Neural progenitor cell (in vitro differentiated cells): ENCODE measurements around the gene CPLX3. TPM values are rescaled to one million over a fixed set of nuclear protein-coding genes. Genes with fewer than 3 reads are reported as not detected.

ENCODE experiments used
- DNase-seq: peaks from one replicate; pipeline ENCODE4 v3.0.0-alpha.2; 2016; ENCODE audit warnings: low spot score
- H2AFZ ChIP-seq: fragments of 200-600 bp; sonication (generic); replicated peaks from 2 replicates; pipeline ENCODE4 v1.6.1; 2016; ENCODE audit warnings: antibody characterized with exemption
- H3F3A ChIP-seq: fragments of 200-600 bp; sonication (generic); 2 replicates; pipeline ENCODE4 v1.6.1; 2016; ENCODE audit warnings: antibody characterized with exemption, low read depth
- H3K27ac ChIP-seq: fragments of 200-600 bp; sonication (generic); 2 replicates; pipeline ENCODE4 v1.5.1; 2016; ENCODE audit warnings: mild to moderate bottlenecking
- H3K27me3 ChIP-seq: fragments of 200-600 bp; sonication (generic); 2 replicates; pipeline ENCODE4 v1.6.1; 2016; ENCODE audit warnings: mild to moderate bottlenecking, moderate library complexity
- H3K36me3 ChIP-seq: fragments of 200-600 bp; sonication (generic); 2 replicates; pipeline ENCODE4 v1.5.1; 2016
- H3K4me1 ChIP-seq: fragments of 200-600 bp; sonication (generic); 2 replicates; pipeline ENCODE4 v1.6.1; 2016; ENCODE audit warnings: mixed run types
- H3K4me2 ChIP-seq: fragments of 200-600 bp; sonication (generic); 2 replicates; pipeline ENCODE4 v1.6.1; 2016
- H3K4me3 ChIP-seq: fragments of 200-600 bp; sonication (generic); 2 replicates; pipeline ENCODE4 v1.5.1; 2016
- H3K79me2 ChIP-seq: fragments of 200-600 bp; sonication (generic); 2 replicates; pipeline ENCODE4 v1.6.1; 2016; ENCODE audit warnings: low read depth
- H3K9ac ChIP-seq: fragments of 200-600 bp; sonication (generic); 2 replicates; pipeline ENCODE4 v1.6.1; 2016
- H3K9me3 ChIP-seq: fragments of 200-600 bp; sonication (generic); 2 replicates; pipeline ENCODE4 v1.5.1; 2016; ENCODE audit warnings: low read depth
- H4K20me1 ChIP-seq: fragments of 200-600 bp; sonication (generic); 2 replicates; pipeline ENCODE4 v1.6.1; 2016; ENCODE audit warnings: low read depth
- H3K27ac Mint-ChIP-seq: 3 replicates; pipeline ENCODE4 v1.8.0; 2021; ENCODE audit warnings: mixed read lengths
- H3K27me3 Mint-ChIP-seq: 2 replicates; pipeline ENCODE4 v1.8.0; 2022; ENCODE audit warnings: low read depth, mild to moderate bottlenecking, inconsistent platforms, moderate library complexity, mixed read lengths; ENCODE audit not compliant: insufficient read depth
- H3K36me3 Mint-ChIP-seq: 3 replicates; pipeline ENCODE4 v1.8.0; 2021; ENCODE audit warnings: mixed read lengths
- H3K4me1 Mint-ChIP-seq: 3 replicates; pipeline ENCODE4 v1.8.0; 2021; ENCODE audit warnings: mixed read lengths
- H3K4me3 Mint-ChIP-seq: 3 replicates; pipeline ENCODE4 v1.8.0; 2021; ENCODE audit warnings: mild to moderate bottlenecking, moderate library complexity, mixed read lengths
- H3K9me3 Mint-ChIP-seq: 3 replicates; pipeline ENCODE4 v1.8.0; 2020; ENCODE audit warnings: mixed read lengths
- EZH2 ChIP-seq: fragments of 200-600 bp; sonication (generic); IDR thresholded peaks from 2 replicates; pipeline ENCODE4 v1.6.1; 2017; ENCODE audit warnings: antibody characterized with exemption, mild to moderate bottlenecking, moderate library complexity
- EZH2phosphoT487 ChIP-seq: fragments of 200-600 bp; sonication (generic); IDR thresholded peaks from 2 replicates; pipeline ENCODE4 v1.6.1; 2017; ENCODE audit warnings: antibody characterized with exemption
- total RNA-seq: library from RNA; depleted of rRNA; stranded (reverse); fragments of >200 nt; gene quantifications from 2 replicates; pipeline ENCODE4 v1.2.3, GENCODE V29; 2015; ENCODE audit warnings: low replicate concordance
- TF ChIP-seq, protein P1 (sequence below): fragments of 200-600 bp; sonication (generic); IDR thresholded peaks from 2 replicates; pipeline ENCODE4 v1.5.1; 2017; ENCODE audit warnings: antibody characterized with exemption, mild to moderate bottlenecking

CPLX3 gene
- total RNA-seq, 1 donor from 2014 or later, result not detected

DNA sequence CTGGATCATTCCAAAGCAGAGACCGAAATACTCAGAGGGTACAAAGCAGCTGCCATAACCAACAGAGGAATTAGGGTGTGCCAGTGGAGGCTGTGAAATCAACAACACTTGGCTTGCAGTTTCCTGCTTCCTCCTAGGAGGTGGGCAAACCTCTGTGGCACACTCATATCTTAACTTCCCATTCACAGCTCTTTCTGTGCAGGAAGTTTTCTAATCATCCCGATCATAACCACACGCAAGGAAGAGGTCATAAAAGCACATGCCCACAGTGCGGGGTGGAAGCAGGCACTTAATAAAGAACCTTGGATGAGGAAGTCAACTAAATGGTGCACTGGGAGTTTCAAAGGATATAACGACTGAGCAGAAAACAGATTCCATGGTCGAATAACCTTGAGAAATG, 41.6 kb downstream of the CPLX3 start:
- no peaks in the 10 kb centered on the region for H3K4me1 ChIP-seq
- no peak overlapping the region for H2AFZ ChIP-seq
- H3F3A ChIP-seq, result no peaks in the 10 kb centered on the region
- H3K27me3 ChIP-seq, result no peaks in the 10 kb centered on the region
- H3K27ac ChIP-seq, result no peak overlapping the region
- H3K27me3 Mint-ChIP-seq, result peaks cover 2% of the 10 kb centered on the region
- no peak overlapping the region for H3K4me2 ChIP-seq
- H4K20me1 ChIP-seq, result peaks cover 32% of the 10 kb centered on the region
- H3K9ac ChIP-seq, result no peak overlapping the region
- peak overlapping the region; percentile 23 for H3K27ac Mint-ChIP-seq
- peaks cover 24% of the 10 kb centered on the region for H3K4me1 Mint-ChIP-seq
- H3K36me3 ChIP-seq, result no peaks in the 10 kb centered on the region
- no peak for DNase-seq
- TF ChIP-seq, protein P1, sequence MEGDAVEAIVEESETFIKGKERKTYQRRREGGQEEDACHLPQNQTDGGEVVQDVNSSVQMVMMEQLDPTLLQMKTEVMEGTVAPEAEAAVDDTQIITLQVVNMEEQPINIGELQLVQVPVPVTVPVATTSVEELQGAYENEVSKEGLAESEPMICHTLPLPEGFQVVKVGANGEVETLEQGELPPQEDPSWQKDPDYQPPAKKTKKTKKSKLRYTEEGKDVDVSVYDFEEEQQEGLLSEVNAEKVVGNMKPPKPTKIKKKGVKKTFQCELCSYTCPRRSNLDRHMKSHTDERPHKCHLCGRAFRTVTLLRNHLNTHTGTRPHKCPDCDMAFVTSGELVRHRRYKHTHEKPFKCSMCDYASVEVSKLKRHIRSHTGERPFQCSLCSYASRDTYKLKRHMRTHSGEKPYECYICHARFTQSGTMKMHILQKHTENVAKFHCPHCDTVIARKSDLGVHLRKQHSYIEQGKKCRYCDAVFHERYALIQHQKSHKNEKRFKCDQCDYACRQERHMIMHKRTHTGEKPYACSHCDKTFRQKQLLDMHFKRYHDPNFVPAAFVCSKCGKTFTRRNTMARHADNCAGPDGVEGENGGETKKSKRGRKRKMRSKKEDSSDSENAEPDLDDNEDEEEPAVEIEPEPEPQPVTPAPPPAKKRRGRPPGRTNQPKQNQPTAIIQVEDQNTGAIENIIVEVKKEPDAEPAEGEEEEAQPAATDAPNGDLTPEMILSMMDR, result no peak
- TF ChIP-seq EZH2phosphoT487 (no peak), EZH2 (no peak)
- H3K9me3 Mint-ChIP-seq, result peaks cover 6% of the 10 kb centered on the region
- no peak overlapping the region for H3K4me3 ChIP-seq
- no peaks in the 10 kb centered on the region for H3K9me3 ChIP-seq
- peaks cover 25% of the 10 kb centered on the region for H3K36me3 Mint-ChIP-seq
- no peak overlapping the region for H3K4me3 Mint-ChIP-seq
- H3K79me2 ChIP-seq, result peaks cover 74% of the 10 kb centered on the region

DNA sequence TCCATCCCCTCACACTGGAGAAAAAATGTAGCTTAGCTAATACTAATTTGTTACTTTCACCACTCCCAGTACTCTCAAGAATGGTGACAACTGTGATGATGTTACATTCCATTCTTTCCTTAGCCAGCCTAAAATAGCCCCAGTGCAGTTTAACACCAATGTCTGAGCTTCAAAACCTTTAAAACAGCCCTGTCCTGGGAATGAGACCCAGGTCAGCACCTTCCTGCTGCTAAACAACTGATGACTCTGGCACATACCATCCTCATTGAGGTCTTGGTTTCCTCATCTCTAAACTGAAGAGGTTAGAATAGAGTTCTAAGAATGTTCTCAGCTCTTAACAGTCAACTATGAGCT, 42.9 kb downstream of the CPLX3 start:
- H3K27ac Mint-ChIP-seq, result no peak overlapping the region
- Histone ChIP-seq H3K9ac (no peak overlapping the region), H3K79me2 (peaks cover 69% of the 10 kb centered on the region), H3K27ac (no peak overlapping the region), H3K4me2 (no peak overlapping the region), H4K20me1 (peaks cover 32% of the 10 kb centered on the region), H3K36me3 (no peaks in the 10 kb centered on the region), H3K27me3 (no peaks in the 10 kb centered on the region), H3F3A (peaks cover 6% of the 10 kb centered on the region), H3K4me3 (no peak overlapping the region), H3K9me3 (no peaks in the 10 kb centered on the region), H2AFZ (no peak overlapping the region), H3K4me1 (peaks cover 4% of the 10 kb centered on the region)
- peaks cover 29% of the 10 kb centered on the region for H3K4me1 Mint-ChIP-seq
- peaks cover 6% of the 10 kb centered on the region for H3K9me3 Mint-ChIP-seq
- H3K36me3 Mint-ChIP-seq, result peaks cover 24% of the 10 kb centered on the region
- no peak overlapping the region for H3K4me3 Mint-ChIP-seq
- no peak for DNase-seq
- peaks cover 5% of the 10 kb centered on the region for H3K27me3 Mint-ChIP-seq
- TF ChIP-seq, protein P1, result no peak
- TF ChIP-seq EZH2 (no peak), EZH2phosphoT487 (no peak)

- peaks cover 6% of the 10 kb centered on the region for H3F3A ChIP-seq
- no peak overlapping the region for H3K4me3 Mint-ChIP-seq
- peaks cover 29% of the 10 kb centered on the region for H3K4me1 Mint-ChIP-seq
- H3K4me1 ChIP-seq, result peaks cover 4% of the 10 kb centered on the region
- H2AFZ ChIP-seq, result no peak overlapping the region
- H3K9me3 Mint-ChIP-seq, result peaks cover 6% of the 10 kb centered on the region
- H3K79me2 ChIP-seq, result peaks cover 66% of the 10 kb centered on the region
- no peaks in the 10 kb centered on the region for H3K27me3 ChIP-seq
- H3K4me3 ChIP-seq, result no peak overlapping the region
- H3K27ac ChIP-seq, result no peak overlapping the region
- H3K27ac Mint-ChIP-seq, result no peak overlapping the region
- peaks cover 5% of the 10 kb centered on the region for H3K27me3 Mint-ChIP-seq
- no peak overlapping the region for H3K9ac ChIP-seq
- H3K9me3 ChIP-seq, result no peaks in the 10 kb centered on the region
- peaks cover 22% of the 10 kb centered on the region for H3K36me3 Mint-ChIP-seq
- no peaks in the 10 kb centered on the region for H3K36me3 ChIP-seq
- H3K4me2 ChIP-seq, result no peak overlapping the region
- peaks cover 32% of the 10 kb centered on the region for H4K20me1 ChIP-seq
- no peak for DNase-seq
- TF ChIP-seq EZH2phosphoT487 (no peak), EZH2 (no peak)
- TF ChIP-seq, protein P1, result no peak
Measured at GRCh38 chr15:74869726-74870407, 43.4 kb downstream of the CPLX3 start.
